Subcutaneous abdominal adipose tissue (tissue), 5 donors: ENCODE results near the gene CST4.

Experiments used
- H3K27ac ChIP-seq: one replicate; pipeline ENCODE4 v1.7.0; 2013; ENCODE audit warnings: low read depth, mild to moderate bottlenecking, inconsistent platforms, low read length, moderate library complexity
- H3K27me3 ChIP-seq, 5 donors: one replicate each; pipeline ENCODE4 v1.7.0; 2013; ENCODE audit warnings: low read length in 5 of 5, inconsistent platforms in 1 of 5; ENCODE audit not compliant: control insufficient read depth in 5 of 5, insufficient read depth in 4 of 5
- H3K36me3 ChIP-seq, 5 donors: one replicate each; pipeline ENCODE4 v1.7.0; 2013; ENCODE audit warnings: low read length in 5 of 5; ENCODE audit not compliant: control insufficient read depth in 5 of 5, insufficient read depth in 5 of 5
- H3K4me1 ChIP-seq, 5 donors: one replicate each; pipeline ENCODE4 v1.7.0; 2013; ENCODE audit warnings: low read length in 5 of 5, mild to moderate bottlenecking in 3 of 5, moderate library complexity in 1 of 5; ENCODE audit not compliant: control insufficient read depth in 5 of 5, insufficient read depth in 5 of 5
- H3K4me3 ChIP-seq, 5 donors: one replicate each; pipeline ENCODE4 v1.7.0; 2013; ENCODE audit warnings: low read length in 5 of 5, low read depth in 1 of 5
- H3K9ac ChIP-seq, 5 donors: one replicate each; pipeline ENCODE4 v1.7.0; 2013; ENCODE audit warnings: low read length in 5 of 5, mild to moderate bottlenecking in 4 of 5, moderate library complexity in 3 of 5
- H3K9me3 ChIP-seq, 5 donors: one replicate each; pipeline ENCODE4 v1.7.0; 2013; ENCODE audit warnings: low read length in 5 of 5; ENCODE audit not compliant: control insufficient read depth in 5 of 5
- donor health status: healthy.
- donor health status: healthy.
- donor health status: healthy.
- donor health status: healthy.
- donor health status: healthy.

Gene CST4

GRCh38 chr20:23656372-23656771 is 32.5 kb downstream of the CST4 start:
- H3K27me3 ChIP-seq = no peaks in the 10 kb centered on the region
- peak overlapping the region; percentile 38 to 41 (median 39) for H3K4me3 ChIP-seq
- H3K9ac ChIP-seq = peak overlapping the region in 1 of 5 donors; percentile 62
- peak overlapping the region; percentile 17 for H3K27ac ChIP-seq
- no peaks in the 10 kb centered on the region for H3K36me3 ChIP-seq
- no peaks in the 10 kb centered on the region for H3K9me3 ChIP-seq
- peaks cover 5 to 62% (median 54%) of the 10 kb centered on the region in 5 donors for H3K4me1 ChIP-seq

- H3K27ac ChIP-seq = peak overlapping the region; percentile 17
- H3K4me3 ChIP-seq = peak overlapping the region; percentile 38 to 41 (median 39)
- H3K9ac ChIP-seq = peak overlapping the region in 3 of 5 donors; percentile 32 to 62 (median 44)
- H3K27me3 ChIP-seq = no peaks in the 10 kb centered on the region
- no peaks in the 10 kb centered on the region for H3K9me3 ChIP-seq
- peaks cover 5 to 58% (median 52%) of the 10 kb centered on the region in 5 donors for H3K4me1 ChIP-seq
- no peaks in the 10 kb centered on the region for H3K36me3 ChIP-seq
Measured at GRCh38 chr20:23655491-23656211, 33.2 kb downstream of the CST4 start.

GRCh38 chr20:23654717-23655116 is 34.1 kb downstream of the CST4 start:
- Histone ChIP-seq H3K27me3 (no peaks in the 10 kb centered on the region), H3K36me3 (no peaks in the 10 kb centered on the region), H3K4me1 (peaks cover 5 to 49% (median 43%) of the 10 kb centered on the region in 5 donors), H3K4me3 (peak overlapping the region in 1 of 5 donors; percentile 4), H3K9ac (no peak overlapping the region), H3K27ac (peak overlapping the region; percentile 17), H3K9me3 (no peaks in the 10 kb centered on the region)

- Histone ChIP-seq H3K27me3 (no peaks in the 10 kb centered on the region), H3K36me3 (no peaks in the 10 kb centered on the region), H3K4me1 (peaks cover 5 to 49% (median 43%) of the 10 kb centered on the region in 5 donors), H3K9me3 (no peaks in the 10 kb centered on the region), H3K27ac (no peak overlapping the region), H3K4me3 (no peak overlapping the region), H3K9ac (no peak overlapping the region)
Measured at GRCh38 chr20:23654000-23654399, 34.8 kb downstream of the CST4 start.

- Histone ChIP-seq H3K27ac (no peak overlapping the region), H3K4me1 (peaks cover 5 to 49% (median 43%) of the 10 kb centered on the region in 5 donors), H3K9me3 (no peaks in the 10 kb centered on the region), H3K4me3 (no peak overlapping the region), H3K27me3 (no peaks in the 10 kb centered on the region), H3K36me3 (no peaks in the 10 kb centered on the region), H3K9ac (no peak overlapping the region)
Measured at GRCh38 chr20:23653400-23653938, 35.4 kb downstream of the CST4 start.

- H3K36me3 ChIP-seq = no peaks in the 10 kb centered on the region
- H3K4me3 ChIP-seq = no peak overlapping the region
- H3K9me3 ChIP-seq = no peaks in the 10 kb centered on the region
- no peak overlapping the region for H3K27ac ChIP-seq
- H3K9ac ChIP-seq = no peak overlapping the region
- H3K27me3 ChIP-seq = no peaks in the 10 kb centered on the region
- H3K4me1 ChIP-seq = peaks cover 5 to 49% (median 43%) of the 10 kb centered on the region in 5 donors
Measured at GRCh38 chr20:23652926-23653325, 35.9 kb downstream of the CST4 start.

- no peaks in the 10 kb centered on the region for H3K36me3 ChIP-seq
- no peak overlapping the region for H3K4me3 ChIP-seq
- H3K9ac ChIP-seq = no peak overlapping the region
- H3K27ac ChIP-seq = no peak overlapping the region
- H3K9me3 ChIP-seq = no peaks in the 10 kb centered on the region
- no peaks in the 10 kb centered on the region for H3K27me3 ChIP-seq
- H3K4me1 ChIP-seq = peaks cover 5 to 49% (median 43%) of the 10 kb centered on the region in 5 donors
Measured at GRCh38 chr20:23652371-23652770, 36.5 kb downstream of the CST4 start.

- Histone ChIP-seq H3K36me3 (no peaks in the 10 kb centered on the region), H3K9me3 (no peaks in the 10 kb centered on the region), H3K9ac (no peak overlapping the region), H3K4me3 (no peak overlapping the region), H3K4me1 (peaks cover 5 to 37% (median 34%) of the 10 kb centered on the region in 5 donors), H3K27me3 (no peaks in the 10 kb centered on the region), H3K27ac (no peak overlapping the region)
Measured at GRCh38 chr20:23651117-23651516, 37.7 kb downstream of the CST4 start.

- no peak overlapping the region for H3K27ac ChIP-seq
- H3K9ac ChIP-seq = no peak overlapping the region
- H3K27me3 ChIP-seq = no peaks in the 10 kb centered on the region
- H3K36me3 ChIP-seq = no peaks in the 10 kb centered on the region
- no peak overlapping the region for H3K4me3 ChIP-seq
- H3K4me1 ChIP-seq = peaks cover 5 to 30% (median 22%) of the 10 kb centered on the region in 5 donors
- no peaks in the 10 kb centered on the region for H3K9me3 ChIP-seq
Measured at GRCh38 chr20:23649830-23650417, 38.9 kb downstream of the CST4 start.

GRCh38 chr20:23649242-23649641 is 39.6 kb downstream of the CST4 start:
- Histone ChIP-seq H3K9ac (no peak overlapping the region), H3K4me1 (peaks cover 4 to 23% (median 15%) of the 10 kb centered on the region in 5 donors)

More at GRCh38 chr20:23649242-23649641, 39.6 kb downstream of the CST4 start:
- no peak overlapping the region for H3K27ac ChIP-seq
- no peak overlapping the region for H3K4me3 ChIP-seq
- no peaks in the 10 kb centered on the region for H3K27me3 ChIP-seq
- no peaks in the 10 kb centered on the region for H3K36me3 ChIP-seq
- no peaks in the 10 kb centered on the region for H3K9me3 ChIP-seq
